HepG2 (cell line): ENCODE results near the gene BASP1. TPM values are rescaled to one million over a fixed set of nuclear protein-coding genes. Genes with fewer than 3 reads are reported as not detected.

Experiments
- ATAC-seq: fragments of 200-7000 bp; cut with Tn5 transposase; 3 replicates; pipeline ENCODE4 v1.9.1; 2020; ENCODE audit warnings: mild to moderate bottlenecking, moderate library complexity
- BruUV-seq: library from RNA; stranded (reverse); fragments of 400-500 nt; replicated peaks from 2 replicates; lab custom pipeline; 2021; lab: Mats Ljungman, UMichigan
- CTCF ChIA-PET: fragments of 300-600 bp; formaldehyde crosslinking; extraction: SDS; loops from one replicate; lab custom pipeline; 2021; ENCODE audit warnings: low total read pairs, inconsistent platforms, low intra/inter-chr PET ratio; lab: Yijun Ruan, JAX
- POLR2A ChIA-PET: fragments of 350-600 bp; sonication (Branson Sonifier 250); formaldehyde crosslinking; loops from one replicate; lab custom pipeline; 2020; ENCODE audit warnings: antibody characterized with exemption, inconsistent platforms; lab: Yijun Ruan, JAX
- DNase-seq: peaks from one replicate; pipeline ENCODE4 v3.0.0-alpha.2; 2015; ENCODE audit warnings: low spot score
- FAIRE-seq: peaks from 3 replicates; lab custom pipeline; 2011; peaks lifted over from hg19 to GRCh38; lab: Jason Lieb, UNC
- H2AFZ ChIP-seq: one replicate; pipeline ENCODE4 v1.6.1; 2011; ENCODE audit warnings: low read length, inconsistent platforms
- H3K27ac ChIP-seq: fragments of 300-600 bp; 3 replicates; pipeline ENCODE4 v1.8.0; 2011; ENCODE audit warnings: mixed run types, mild to moderate bottlenecking, mixed read lengths, low read length, inconsistent platforms; ENCODE audit not compliant: insufficient read depth; ENCODE audit errors: extremely low read length
- H3K27me3 ChIP-seq, 2 experiments: fragments of 200-600 bp in 1 of 2; 2 replicates in 1 of 2; 3 replicates in 1 of 2; pipeline versions ENCODE4 v1.6.0 to v1.8.0; 2011; ENCODE audit warnings: low read length in 2 of 2, mild to moderate bottlenecking in 2 of 2, moderate library complexity in 2 of 2, inconsistent platforms in 1 of 2; ENCODE audit not compliant: insufficient read depth in 2 of 2, control insufficient read depth in 1 of 2
- H3K36me3 ChIP-seq, 2 experiments: fragments of 200-600 bp in 1 of 2; replicated peaks in 1 of 2; 2 replicates in 1 of 2; 3 replicates in 1 of 2; pipeline versions ENCODE4 v1.5.1 to v1.8.0; 2011; ENCODE audit warnings: low read length in 2 of 2, inconsistent platforms in 1 of 2; ENCODE audit not compliant: insufficient read depth in 2 of 2, control insufficient read depth in 1 of 2
- H3K4me1 ChIP-seq: 2 replicates; pipeline ENCODE4 v1.5.1; 2012; ENCODE audit warnings: low read length, inconsistent platforms; ENCODE audit not compliant: insufficient read depth
- H3K4me2 ChIP-seq: 2 replicates; pipeline ENCODE4 v1.6.0; 2011; ENCODE audit warnings: low read depth, low read length, inconsistent platforms
- H3K4me3 ChIP-seq, 3 experiments: fragments of 200-600 bp in 1 of 3; sonication (generic), shearing (Covaris generic) in 1 of 3; replicated peaks in 1 of 3; 2 replicates each; pipeline ENCODE4 v1.5.1; 2011 to 2016; ENCODE audit warnings: low read length in 3 of 3, inconsistent platforms in 2 of 3, low read depth in 2 of 3, mild to moderate bottlenecking in 2 of 3, control low read depth in 1 of 3, mixed read lengths in 1 of 3; ENCODE audit not compliant: insufficient read depth in 1 of 3
- H3K79me2 ChIP-seq: one replicate; pipeline ENCODE4 v1.6.1; 2011; ENCODE audit warnings: low read length, inconsistent platforms; ENCODE audit not compliant: insufficient read depth
- H3K9ac ChIP-seq: 2 replicates; pipeline ENCODE4 v1.6.0; 2011; ENCODE audit warnings: mild to moderate bottlenecking, low read depth, low read length, inconsistent platforms; ENCODE audit not compliant: insufficient read depth
- H3K9me3 ChIP-seq: 2 replicates; pipeline ENCODE4 v1.5.1; 2012; ENCODE audit warnings: mild to moderate bottlenecking, low read length
- H4K20me1 ChIP-seq: 2 replicates; pipeline ENCODE4 v1.6.0; 2011; ENCODE audit warnings: inconsistent platforms, mild to moderate bottlenecking, low read length, moderate library complexity; ENCODE audit not compliant: insufficient read depth
- BRCA1 ChIP-seq: sonication (generic); formaldehyde crosslinking; IDR thresholded peaks from 2 replicates; pipeline ENCODE4 v1.4.0; 2020; ENCODE audit warnings: missing genetic modification reagents
- MAFF ChIP-seq: IDR thresholded peaks from 2 replicates; pipeline ENCODE4 v1.6.1; 2011; ENCODE audit warnings: low read depth, low read length, improper control_type of control experiment
- ONECUT2 ChIP-seq: sonication (generic); formaldehyde crosslinking; IDR thresholded peaks from 2 replicates; pipeline ENCODE4 v1.4.0; 2020; ENCODE audit warnings: missing genetic modification reagents
- PHB2 ChIP-seq: fragments of 450-650 bp; IDR thresholded peaks from 2 replicates; pipeline ENCODE4 v1.6.1; 2018; ENCODE audit not compliant: partially characterized antibody
- THAP9 ChIP-seq: sonication (generic); formaldehyde crosslinking; IDR thresholded peaks from 2 replicates; pipeline ENCODE4; 2020; ENCODE audit warnings: missing genetic modification reagents, mild to moderate bottlenecking, borderline replicate concordance
- ZNF354B ChIP-seq: sonication (generic); formaldehyde crosslinking; IDR thresholded peaks from 2 replicates; pipeline ENCODE4 v1.8.0; 2022; ENCODE audit warnings: mild to moderate bottlenecking, missing genetic modification reagents
- WGBS: methylation state at CpG from one replicate; pipeline ENCODE4 v1.1.6; 2017; ENCODE audit warnings: low lambda C conversion rate; 5-methylcytosine and 5-hydroxymethylcytosine counted together
- in situ Hi-C: cut with HindIII; loops from 2 replicates; pipeline ENCODE4 v1.10.0; 2017; ENCODE audit warnings: low pct_unique_long_range_greater_than_20kb; ENCODE audit not compliant: extremely low pct_ligation_motif_present
- intact Hi-C: fragments of 100-400 bp; cut with micrococcal nuclease; formaldehyde crosslinking; loops from one replicate; pipeline ENCODE4 v1.10.0; 2022; ENCODE audit not compliant: unreplicated experiment
- polyA plus RNA-seq, 8 experiments: library from polyadenylated mRNA; depleted of rRNA in 3 of 8; stranded (reverse) in 7 of 8; unstranded in 1 of 8; fragments of >200 nt; fragmentation: Illumina TruSeq in 4 of 8; extraction: Trizol in 4 of 8; gene quantifications; 2 replicates each; pipeline versions ENCODE4 v1.2.1 to v1.2.3, GENCODE V29; 2011 to 2016; ENCODE audit warnings: low read depth in 4 of 8, missing spikeins in 1 of 8, mixed read lengths in 1 of 8; ENCODE audit not compliant: insufficient read depth in 1 of 8
- total RNA-seq, 5 experiments: library from RNA; depleted of rRNA; stranded (reverse); fragments of >200 nt; fragmentation: Illumina TruSeq; extraction: Trizol; gene quantifications; 2 replicates each; pipeline ENCODE4 v1.2.3, GENCODE V29; 2016; ENCODE audit warnings: low read depth in 1 of 5

Gene BASP1
- total and polyA plus RNA-seq, 2 of the 13 experiments (the other 11 are each of a cell fraction or from before 2014, with no cell fraction given), result 0.04 TPM; not detected in 1

DNA sequence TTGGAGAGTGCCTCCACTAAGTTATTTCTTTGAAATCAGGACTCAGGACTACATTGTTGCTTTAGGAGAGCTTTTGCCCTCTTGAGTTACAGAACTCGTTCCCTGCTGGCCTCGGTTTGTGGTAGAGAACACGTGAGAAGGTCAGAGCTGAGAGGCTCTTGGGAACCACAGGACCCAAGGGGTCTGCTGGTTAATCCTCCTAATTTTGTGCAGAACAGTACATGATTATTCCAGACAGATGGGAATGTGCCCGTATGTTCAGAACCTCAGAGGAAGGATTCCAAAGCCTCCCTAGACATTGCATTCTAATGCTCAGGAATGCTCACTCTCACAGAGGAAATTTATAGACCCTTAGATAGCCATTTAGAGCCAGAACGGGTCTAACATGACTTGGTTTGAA, 25.2 kb upstream of the BASP1 start (continued):
- no peak for TF ChIP-seq MAFF
- no peak for TF ChIP-seq BRCA1 (CRISPR knock-in tag)
- TF ChIP-seq PHB2, result no peak

- H3K4me1 ChIP-seq, result no peaks in the 10 kb centered on the region
- H3K27ac ChIP-seq, result no peak overlapping the region
- H3K9ac ChIP-seq, result no peak overlapping the region
- no peak for FAIRE-seq
- no peak overlapping the region for H3K4me2 ChIP-seq
- POLR2A ChIA-PET, result no interaction called here
- intact Hi-C loops, result no loop called here
- WGBS, result 29% methylated on average over 5 of the region's 5 CpGs
- CTCF ChIA-PET, result no interaction called here
- H3K36me3 ChIP-seq, result no peaks in the 10 kb centered on the region
- peaks cover 0 to 6% of the 10 kb centered on the region in 2 experiments; a peak in 2 of 5 replicates for H3K27me3 ChIP-seq
- no peak for DNase-seq
- in situ Hi-C loops, result no loop called here
- H4K20me1 ChIP-seq, result no peaks in the 10 kb centered on the region
- BruUV-seq, result no TSS peak
- TF ChIP-seq ONECUT2 (CRISPR knock-in tag) (no peak), THAP9 (no peak), ZNF354B (CRISPR knock-in tag) (no peak)
- no peaks in the 10 kb centered on the region for H3K79me2 ChIP-seq
- peaks cover 8% of the 10 kb centered on the region; the same call in 1 of the 2 replicates for H3K9me3 ChIP-seq
- no peak for ATAC-seq
- no peak overlapping the region for H2AFZ ChIP-seq
- no peak overlapping the region for H3K4me3 ChIP-seq
Observed at GRCh38 chr5:17196024-17196423, 21.4 kb upstream of the BASP1 start.
